Smooth muscle cell (in vitro differentiated cells): Measurements from ENCODE around the gene CDK1. TPM values are rescaled to one million over a fixed set of nuclear protein-coding genes. Genes with fewer than 3 reads are reported as not detected.

Experiments
- DNase-seq: peaks from one replicate; lab custom pipeline; 2025; ENCODE audit not compliant: unreplicated experiment; lab: John Stamatoyannopoulos, UW
- H2AFZ ChIP-seq: fragments of 200-600 bp; sonication (generic); 2 replicates; pipeline ENCODE4 v1.6.0; 2016; ENCODE audit warnings: antibody characterized with exemption, low read depth, mild to moderate bottlenecking
- H3F3A ChIP-seq: fragments of 200-600 bp; sonication (generic); 2 replicates; pipeline ENCODE4 v1.6.0; 2017; ENCODE audit warnings: antibody characterized with exemption, low read depth
- H3K27ac ChIP-seq: fragments of 200-600 bp; sonication (generic); 2 replicates; pipeline ENCODE4 v1.5.1; 2016; ENCODE audit warnings: low read depth, mild to moderate bottlenecking
- H3K27me3 ChIP-seq: fragments of 200-600 bp; sonication (generic); 2 replicates; pipeline ENCODE4 v1.6.1; 2016; ENCODE audit warnings: low read depth, mild to moderate bottlenecking
- H3K36me3 ChIP-seq: fragments of 200-600 bp; sonication (generic); 2 replicates; pipeline ENCODE4 v1.5.1; 2016; ENCODE audit warnings: low read depth
- H3K4me1 ChIP-seq: fragments of 200-600 bp; sonication (generic); 2 replicates; pipeline ENCODE4 v1.5.1; 2016; ENCODE audit warnings: low read depth
- H3K4me2 ChIP-seq: fragments of 200-600 bp; sonication (generic); 2 replicates; pipeline ENCODE4 v1.6.0; 2016; ENCODE audit warnings: mild to moderate bottlenecking
- H3K4me3 ChIP-seq: fragments of 200-600 bp; sonication (generic); 2 replicates; pipeline ENCODE4 v1.5.1; 2016; ENCODE audit warnings: mild to moderate bottlenecking
- H3K79me2 ChIP-seq: fragments of 200-600 bp; sonication (generic); 2 replicates; pipeline ENCODE4 v1.6.0; 2016; ENCODE audit warnings: low read depth, mild to moderate bottlenecking
- H3K9ac ChIP-seq: fragments of 200-600 bp; sonication (generic); 2 replicates; pipeline ENCODE4 v1.6.0; 2016; ENCODE audit warnings: low read depth
- H3K9me3 ChIP-seq: fragments of 200-600 bp; sonication (generic); replicated peaks from 2 replicates; pipeline ENCODE4 v1.5.1; 2016; ENCODE audit warnings: low read depth
- H4K20me1 ChIP-seq: fragments of 200-600 bp; sonication (generic); 2 replicates; pipeline ENCODE4 v1.6.0; 2016; ENCODE audit warnings: low read depth
- WGBS: methylation state at CpG from one replicate; pipeline ENCODE4 v1.1.7; 2016; ENCODE audit warnings: low lambda C conversion rate; 5-methylcytosine and 5-hydroxymethylcytosine counted together
- polyA plus RNA-seq: library from polyadenylated mRNA; unstranded; fragments of >200 nt; fragmentation: Nextera tagmentation; extraction: Ambion mirVana; gene quantifications from 2 replicates; pipeline ENCODE4 v1.2.1, GENCODE V29; 2016
- total RNA-seq: library from RNA; depleted of rRNA; stranded (reverse); fragments of >200 nt; gene quantifications from 2 replicates; pipeline ENCODE4 v1.2.3, GENCODE V29; 2014
- TF ChIP-seq, protein P1 (sequence below): fragments of 200-600 bp; sonication (generic); IDR thresholded peaks from 2 replicates; pipeline ENCODE4 v1.5.1; 2017; ENCODE audit warnings: borderline replicate concordance, mild to moderate bottlenecking, antibody characterized with exemption; ENCODE audit not compliant: insufficient read depth, poor library complexity, severe bottlenecking

The CDK1 gene
- total and polyA plus RNA-seq, 2 experiments from 2014 or later: 46.6 to 56.5 TPM

GRCh38 chr10:60778971-60779796 lies 906 bp downstream of the CDK1 start:
- H3K27ac ChIP-seq: no peak overlapping the region
- no peaks in the 10 kb centered on the region for H3K27me3 ChIP-seq
- TF ChIP-seq, protein P1, sequence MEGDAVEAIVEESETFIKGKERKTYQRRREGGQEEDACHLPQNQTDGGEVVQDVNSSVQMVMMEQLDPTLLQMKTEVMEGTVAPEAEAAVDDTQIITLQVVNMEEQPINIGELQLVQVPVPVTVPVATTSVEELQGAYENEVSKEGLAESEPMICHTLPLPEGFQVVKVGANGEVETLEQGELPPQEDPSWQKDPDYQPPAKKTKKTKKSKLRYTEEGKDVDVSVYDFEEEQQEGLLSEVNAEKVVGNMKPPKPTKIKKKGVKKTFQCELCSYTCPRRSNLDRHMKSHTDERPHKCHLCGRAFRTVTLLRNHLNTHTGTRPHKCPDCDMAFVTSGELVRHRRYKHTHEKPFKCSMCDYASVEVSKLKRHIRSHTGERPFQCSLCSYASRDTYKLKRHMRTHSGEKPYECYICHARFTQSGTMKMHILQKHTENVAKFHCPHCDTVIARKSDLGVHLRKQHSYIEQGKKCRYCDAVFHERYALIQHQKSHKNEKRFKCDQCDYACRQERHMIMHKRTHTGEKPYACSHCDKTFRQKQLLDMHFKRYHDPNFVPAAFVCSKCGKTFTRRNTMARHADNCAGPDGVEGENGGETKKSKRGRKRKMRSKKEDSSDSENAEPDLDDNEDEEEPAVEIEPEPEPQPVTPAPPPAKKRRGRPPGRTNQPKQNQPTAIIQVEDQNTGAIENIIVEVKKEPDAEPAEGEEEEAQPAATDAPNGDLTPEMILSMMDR: no peak
- H2AFZ ChIP-seq: peak overlapping the region; percentile 76
- no peaks in the 10 kb centered on the region for H4K20me1 ChIP-seq
- whole genome bisulfite sequencing: 2% methylated on average over 17 of the region's 17 CpGs
- no peaks in the 10 kb centered on the region for H3K36me3 ChIP-seq
- peaks cover 33% of the 10 kb centered on the region for H3K4me1 ChIP-seq
- H3K79me2 ChIP-seq: peaks cover 57% of the 10 kb centered on the region
- H3K4me2 ChIP-seq: peak overlapping the region; percentile 93
- no peaks in the 10 kb centered on the region for H3K9me3 ChIP-seq
- peak overlapping the region; percentile 45 for H3K9ac ChIP-seq
- H3F3A ChIP-seq: no peaks in the 10 kb centered on the region
- peak overlapping the region; percentile 80 for H3K4me3 ChIP-seq
- DNase-seq: no peak

GRCh38 chr10:60781661-60782060 lies 3.4 kb downstream of the CDK1 start:
- no peak for DNase-seq
- peaks cover 33% of the 10 kb centered on the region for H3K4me1 ChIP-seq
- H3K4me2 ChIP-seq: peak overlapping the region; percentile 93
- H3K36me3 ChIP-seq: no peaks in the 10 kb centered on the region
- TF ChIP-seq, protein P1: no peak
- no peak overlapping the region for H3K9ac ChIP-seq
- H3K4me3 ChIP-seq: peak overlapping the region; percentile 20
- H3K27me3 ChIP-seq: no peaks in the 10 kb centered on the region
- no peaks in the 10 kb centered on the region for H4K20me1 ChIP-seq
- no peaks in the 10 kb centered on the region for H3F3A ChIP-seq
- no peaks in the 10 kb centered on the region for H3K9me3 ChIP-seq
- peak overlapping the region; percentile 4 for H3K27ac ChIP-seq
- peaks cover 81% of the 10 kb centered on the region for H3K79me2 ChIP-seq
- peak overlapping the region; percentile 74 for H2AFZ ChIP-seq

DNA sequence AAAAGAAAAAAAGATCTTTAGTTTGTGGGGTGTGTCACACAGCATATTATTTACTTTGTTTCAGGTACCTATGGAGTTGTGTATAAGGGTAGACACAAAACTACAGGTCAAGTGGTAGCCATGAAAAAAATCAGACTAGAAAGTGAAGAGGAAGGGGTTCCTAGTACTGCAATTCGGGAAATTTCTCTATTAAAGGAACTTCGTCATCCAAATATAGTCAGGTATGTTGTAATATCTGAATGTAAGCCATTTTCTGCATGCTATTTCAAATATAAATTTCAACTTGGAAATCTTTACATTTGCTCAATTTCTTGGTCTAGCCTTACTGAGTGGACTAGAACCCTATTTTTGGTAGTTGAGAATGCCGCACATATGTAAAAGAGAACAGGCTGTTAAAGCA lies 6.4 kb downstream of the CDK1 start:
- H3F3A ChIP-seq: no peaks in the 10 kb centered on the region
- H2AFZ ChIP-seq: peak overlapping the region; percentile 69
- peaks cover 90% of the 10 kb centered on the region for H3K79me2 ChIP-seq
- H3K27me3 ChIP-seq: no peaks in the 10 kb centered on the region
- peaks cover 32% of the 10 kb centered on the region for H3K4me1 ChIP-seq
- no peaks in the 10 kb centered on the region for H3K36me3 ChIP-seq
- no peaks in the 10 kb centered on the region for H3K9me3 ChIP-seq
- H3K4me2 ChIP-seq: no peak overlapping the region
- no peaks in the 10 kb centered on the region for H4K20me1 ChIP-seq
- no peak overlapping the region for H3K27ac ChIP-seq
- no peak overlapping the region for H3K9ac ChIP-seq
- DNase-seq: no peak
- TF ChIP-seq, protein P1: no peak
- WGBS: 97% methylated on average over 3 of the region's 3 CpGs
- H3K4me3 ChIP-seq: no peak overlapping the region

GRCh38 chr10:60788544-60788943 lies 10.3 kb downstream of the CDK1 start:
- no peak overlapping the region for H3K27ac ChIP-seq
- H4K20me1 ChIP-seq: no peaks in the 10 kb centered on the region
- no peaks in the 10 kb centered on the region for H3K27me3 ChIP-seq
- no peaks in the 10 kb centered on the region for H3K36me3 ChIP-seq
- H3F3A ChIP-seq: no peaks in the 10 kb centered on the region
- H3K79me2 ChIP-seq: peaks cover 70% of the 10 kb centered on the region
- H3K4me2 ChIP-seq: no peak overlapping the region
- TF ChIP-seq, protein P1: no peak
- no peak overlapping the region for H3K4me3 ChIP-seq
- no peak overlapping the region for H3K9ac ChIP-seq
- DNase-seq: no peak
- no peaks in the 10 kb centered on the region for H3K4me1 ChIP-seq
- peak overlapping the region; percentile 3 for H2AFZ ChIP-seq
- no peaks in the 10 kb centered on the region for H3K9me3 ChIP-seq
